ENCODE results near the gene TNNC2. TPM values are rescaled to one million over a fixed set of nuclear protein-coding genes. Genes with fewer than 3 reads are reported as not detected.

Gene TNNC2
- total RNA-seq, 2 experiments from 2014 or later = not detected

DNA sequence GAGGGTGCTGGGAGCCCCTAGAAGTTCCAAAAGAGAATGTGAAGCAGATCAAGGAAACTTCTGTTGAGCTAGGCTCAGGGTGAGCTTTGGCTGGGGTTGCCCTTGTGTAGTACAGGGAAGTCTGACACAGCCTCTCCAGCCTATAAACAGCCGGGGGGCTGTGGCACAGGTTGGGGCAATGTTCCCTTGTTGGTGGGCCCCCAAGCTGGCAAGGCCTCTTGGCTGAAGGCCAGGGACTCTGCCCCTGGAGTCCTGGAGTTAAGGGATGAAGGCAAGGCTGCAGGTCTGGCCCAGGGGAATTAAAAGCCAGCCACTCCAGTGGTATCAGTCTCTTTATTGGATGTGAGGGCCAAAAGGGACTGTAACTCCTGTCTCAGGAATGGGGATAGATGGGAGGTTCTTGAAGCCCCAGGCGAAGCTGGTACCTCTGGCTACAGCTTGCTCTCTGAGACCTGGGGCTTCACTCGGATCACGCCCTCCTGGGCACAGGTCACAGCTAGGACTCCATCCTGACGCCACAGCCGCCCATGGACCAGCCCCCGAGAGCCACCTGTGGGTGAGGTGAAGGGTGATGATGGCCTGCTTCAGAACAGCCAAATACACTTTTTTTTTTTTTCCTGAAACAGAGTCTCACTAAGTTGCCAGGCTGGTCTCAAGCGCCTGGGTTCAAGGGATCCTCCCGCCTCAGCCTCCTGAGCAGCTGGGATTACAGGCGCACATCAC, 14.5 kb upstream of the TNNC2 start:
- ChIA-PET POLR2A (interaction anchor here (0.9 to 2.4 kb wide), 11 partner anchors 9 to 129 kb away, joined by 3 to 11 read pairs (median 5); partner anchors contain the start of genes ACOT8, SNX21, ZSWIM1 and ZSWIM3), CTCF (ENCODE audit: unreplicated experiment) (interaction anchor here (1.2 kb wide), 1 partner anchor 19 kb away, joined by 3 read pairs; no protein-coding TSS in a partner anchor)
- Histone ChIP-seq H3K27ac (ENCODE audit: low read depth, low read length, poor library complexity, severe bottlenecking) (peak overlapping the region; percentile 66), H4K20me1 (ENCODE audit: insufficient read depth, low read length) (no peaks in the 10 kb centered on the region), H3K4me1 (ENCODE audit: insufficient read depth, low read length, poor library complexity, severe bottlenecking) (peaks cover 20% of the 10 kb centered on the region), H3K9me3 (ENCODE audit: low read length) (no peaks in the 10 kb centered on the region), H3K36me3 (ENCODE audit: insufficient read depth, low read length) (peaks cover 32% of the 10 kb centered on the region; the same call in 1 of the 2 replicates), H3K4me2 (ENCODE audit: low read length) (peak overlapping the region; percentile 58), H3K9me2 (ENCODE audit: insufficient read depth, low read length) (no peaks in the 10 kb centered on the region), H2AFZ (ENCODE audit: low read length) (peak overlapping the region; percentile 13; the same call in 1 of the 2 replicates), H3K4me3 (ENCODE audit: low read depth, low read length, poor library complexity, severe bottlenecking) (peak overlapping the region; percentile 12), H3K79me2 (ENCODE audit: insufficient read depth, low read depth, low read length) (no peaks in the 10 kb centered on the region)
- DNase-seq (ENCODE audit: low spot score) = no peak
- intact Hi-C loops (cut with micrococcal nuclease; ENCODE audit: unreplicated experiment) = no loop called here
- TF ChIP-seq, protein P1, sequence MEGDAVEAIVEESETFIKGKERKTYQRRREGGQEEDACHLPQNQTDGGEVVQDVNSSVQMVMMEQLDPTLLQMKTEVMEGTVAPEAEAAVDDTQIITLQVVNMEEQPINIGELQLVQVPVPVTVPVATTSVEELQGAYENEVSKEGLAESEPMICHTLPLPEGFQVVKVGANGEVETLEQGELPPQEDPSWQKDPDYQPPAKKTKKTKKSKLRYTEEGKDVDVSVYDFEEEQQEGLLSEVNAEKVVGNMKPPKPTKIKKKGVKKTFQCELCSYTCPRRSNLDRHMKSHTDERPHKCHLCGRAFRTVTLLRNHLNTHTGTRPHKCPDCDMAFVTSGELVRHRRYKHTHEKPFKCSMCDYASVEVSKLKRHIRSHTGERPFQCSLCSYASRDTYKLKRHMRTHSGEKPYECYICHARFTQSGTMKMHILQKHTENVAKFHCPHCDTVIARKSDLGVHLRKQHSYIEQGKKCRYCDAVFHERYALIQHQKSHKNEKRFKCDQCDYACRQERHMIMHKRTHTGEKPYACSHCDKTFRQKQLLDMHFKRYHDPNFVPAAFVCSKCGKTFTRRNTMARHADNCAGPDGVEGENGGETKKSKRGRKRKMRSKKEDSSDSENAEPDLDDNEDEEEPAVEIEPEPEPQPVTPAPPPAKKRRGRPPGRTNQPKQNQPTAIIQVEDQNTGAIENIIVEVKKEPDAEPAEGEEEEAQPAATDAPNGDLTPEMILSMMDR (conservative IDR thresholded peaks at IDR 0.05; ENCODE audit: low read length) = no peak
- TF ChIP-seq EZH2phosphoT487 (IDR thresholded peaks at IDR 0.05; ENCODE audit: borderline replicate concordance, low read depth, low read length) = no peak
- BruUV-seq (replicated peaks) = no TSS peak

DNA sequence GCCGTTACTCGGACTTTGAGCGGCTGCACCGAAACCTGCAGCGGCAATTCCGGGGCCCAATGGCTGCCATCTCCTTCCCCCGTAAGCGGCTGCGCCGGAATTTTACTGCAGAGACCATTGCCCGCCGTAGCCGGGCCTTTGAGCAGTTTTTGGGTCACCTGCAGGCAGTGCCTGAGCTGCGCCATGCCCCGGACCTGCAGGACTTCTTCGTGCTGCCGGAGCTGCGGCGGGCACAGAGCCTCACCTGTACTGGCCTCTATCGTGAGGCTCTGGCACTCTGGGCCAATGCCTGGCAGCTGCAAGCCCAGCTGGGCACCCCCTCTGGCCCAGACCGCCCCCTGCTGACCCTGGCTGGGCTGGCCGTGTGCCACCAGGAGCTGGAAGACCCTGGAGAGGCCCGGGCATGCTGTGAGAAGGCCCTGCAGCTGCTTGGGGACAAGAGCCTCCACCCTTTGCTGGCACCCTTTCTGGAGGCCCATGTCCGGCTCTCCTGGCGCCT, 13.6 kb upstream of the TNNC2 start:
- Histone ChIP-seq H3K36me3 (ENCODE audit: insufficient read depth, low read length) (peaks cover 26% of the 10 kb centered on the region; the same call in 1 of the 2 replicates), H3K4me3 (ENCODE audit: low read depth, low read length, poor library complexity, severe bottlenecking) (no peak overlapping the region), H3K79me2 (ENCODE audit: insufficient read depth, low read depth, low read length) (no peaks in the 10 kb centered on the region), H3K9me2 (ENCODE audit: insufficient read depth, low read length) (no peaks in the 10 kb centered on the region), H3K9me3 (ENCODE audit: low read length) (no peaks in the 10 kb centered on the region), H3K4me1 (ENCODE audit: insufficient read depth, low read length, poor library complexity, severe bottlenecking) (peaks cover 20% of the 10 kb centered on the region), H3K27ac (ENCODE audit: low read depth, low read length, poor library complexity, severe bottlenecking) (no peak overlapping the region), H4K20me1 (ENCODE audit: insufficient read depth, low read length) (no peaks in the 10 kb centered on the region), H3K4me2 (ENCODE audit: low read length) (no peak overlapping the region), H2AFZ (ENCODE audit: low read length) (no peak overlapping the region)
- intact Hi-C loops (cut with micrococcal nuclease; ENCODE audit: unreplicated experiment) = no loop called here
- BruUV-seq (replicated peaks) = no TSS peak
- ChIA-PET CTCF (ENCODE audit: unreplicated experiment) (no interaction called here), POLR2A (interaction anchor here (2.4 kb wide), 1 partner anchor 11 kb away, joined by 11 read pairs; no protein-coding TSS in a partner anchor)
- no peak for DNase-seq (ENCODE audit: low spot score)
- TF ChIP-seq EZH2phosphoT487 (IDR thresholded peaks at IDR 0.05; ENCODE audit: borderline replicate concordance, low read depth, low read length) = no peak
- TF ChIP-seq, protein P1 (conservative IDR thresholded peaks at IDR 0.05; ENCODE audit: low read length) = no peak

DNA sequence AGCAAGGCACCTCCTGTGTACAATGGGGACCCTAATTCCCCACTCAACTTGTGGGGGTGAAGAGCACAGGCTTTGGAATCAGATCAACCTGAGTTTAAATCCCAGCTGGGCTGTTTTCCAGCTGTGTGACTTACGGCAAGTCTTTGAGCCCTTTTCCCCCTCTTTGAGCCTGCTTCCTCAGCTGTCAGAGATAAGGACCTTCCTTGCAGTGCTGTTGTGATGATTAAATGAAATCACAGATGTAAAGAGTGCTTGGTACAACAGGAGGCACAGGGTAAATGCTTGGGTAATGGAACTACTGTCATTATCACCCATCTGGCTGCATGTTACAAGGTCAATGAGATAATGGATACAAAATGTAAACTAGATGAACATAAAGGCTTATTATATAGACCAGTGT, 9.7 kb upstream of the TNNC2 start:
- Histone ChIP-seq H3K27ac (ENCODE audit: low read depth, low read length, poor library complexity, severe bottlenecking) (no peak overlapping the region), H3K4me1 (ENCODE audit: insufficient read depth, low read length, poor library complexity, severe bottlenecking) (peaks cover 13% of the 10 kb centered on the region), H3K79me2 (ENCODE audit: insufficient read depth, low read depth, low read length) (no peaks in the 10 kb centered on the region), H3K4me2 (ENCODE audit: low read length) (no peak overlapping the region), H4K20me1 (ENCODE audit: insufficient read depth, low read length) (no peaks in the 10 kb centered on the region), H3K4me3 (ENCODE audit: low read depth, low read length, poor library complexity, severe bottlenecking) (no peak overlapping the region), H3K9me3 (ENCODE audit: low read length) (no peaks in the 10 kb centered on the region), H3K36me3 (ENCODE audit: insufficient read depth, low read length) (no peaks in the 10 kb centered on the region), H2AFZ (ENCODE audit: low read length) (no peak overlapping the region), H3K9me2 (ENCODE audit: insufficient read depth, low read length) (no peaks in the 10 kb centered on the region)
- CTCF ChIA-PET (ENCODE audit: unreplicated experiment) = no interaction called here
- TF ChIP-seq, protein P1 (conservative IDR thresholded peaks at IDR 0.05; ENCODE audit: low read length) = no peak
- no peak for TF ChIP-seq EZH2phosphoT487 (IDR thresholded peaks at IDR 0.05; ENCODE audit: borderline replicate concordance, low read depth, low read length)
- POLR2A ChIA-PET = interaction anchor here (0.6 kb wide), 1 partner anchor 1732 kb away, joined by 3 read pairs; no protein-coding TSS in a partner anchor
- no TSS peak for BruUV-seq (replicated peaks)
- intact Hi-C loops (cut with micrococcal nuclease; ENCODE audit: unreplicated experiment) = no loop called here
- DNase-seq (ENCODE audit: low spot score) = no peak

Data from OCI-LY7 (cell line).